HG03520 (cell line): Measurements from ENCODE around the gene OGN.
"Not testable (repeated sequence)": the region's sequence is repeated elsewhere in the genome, so short reads cannot be mapped to it uniquely, and the experiment has no call there.

Source experiments
- ATAC-seq: cut with Tn5 transposase; IDR thresholded peaks from one replicate; pipeline ENCODE4 v1.9.1; 2021; ENCODE audit warnings: mild to moderate bottlenecking, moderate library complexity; ENCODE audit not compliant: unreplicated experiment

OGN gene, protein sequence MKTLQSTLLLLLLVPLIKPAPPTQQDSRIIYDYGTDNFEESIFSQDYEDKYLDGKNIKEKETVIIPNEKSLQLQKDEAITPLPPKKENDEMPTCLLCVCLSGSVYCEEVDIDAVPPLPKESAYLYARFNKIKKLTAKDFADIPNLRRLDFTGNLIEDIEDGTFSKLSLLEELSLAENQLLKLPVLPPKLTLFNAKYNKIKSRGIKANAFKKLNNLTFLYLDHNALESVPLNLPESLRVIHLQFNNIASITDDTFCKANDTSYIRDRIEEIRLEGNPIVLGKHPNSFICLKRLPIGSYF

DNA sequence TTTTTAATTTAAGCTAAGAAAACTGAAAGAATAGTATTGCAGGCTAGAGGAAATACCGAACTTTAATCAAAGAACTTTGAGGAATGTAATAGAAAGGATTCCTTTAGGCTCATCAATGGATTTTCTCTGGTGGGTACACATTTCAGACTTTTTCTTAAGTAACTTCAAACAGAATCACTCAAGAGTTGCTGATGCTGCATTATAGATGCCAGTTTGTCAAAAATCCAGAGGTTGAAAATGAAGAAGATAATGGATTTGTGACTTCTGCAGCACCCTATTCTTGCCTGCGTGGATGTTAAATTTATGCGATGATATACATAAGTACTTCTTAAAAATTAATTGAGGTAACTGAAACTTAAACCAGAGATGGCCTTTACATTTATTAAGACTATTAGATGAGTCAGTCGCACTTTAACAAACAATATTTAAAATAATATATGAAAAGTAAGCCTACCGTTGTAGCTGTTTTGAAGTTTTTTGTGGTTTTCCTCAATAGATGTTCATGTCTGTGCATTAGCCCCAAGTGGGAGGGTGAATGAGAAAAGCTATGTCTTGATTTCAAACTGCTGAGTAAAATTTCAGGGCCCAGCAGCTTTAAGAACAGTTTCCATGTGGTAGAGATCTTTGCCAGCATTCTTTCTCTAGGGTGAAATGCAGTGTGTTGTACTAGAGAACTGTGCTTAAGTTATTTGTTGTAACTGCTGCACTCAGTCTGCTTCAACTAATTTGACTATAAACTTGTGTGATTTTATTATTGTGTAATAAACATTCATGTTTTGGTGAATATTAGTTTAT lies at the start of gene OGN:
Gene OGN, minus strand, starts transcription at position 537 of the 795 bp plus-strand sequence. CDS start 1,171 bp downstream, outside the sequence.
- no peak for ATAC-seq

GRCh38 chr9:92446536-92446935 lies 42.2 kb upstream of the OGN start:
- ATAC-seq: no peak

DNA sequence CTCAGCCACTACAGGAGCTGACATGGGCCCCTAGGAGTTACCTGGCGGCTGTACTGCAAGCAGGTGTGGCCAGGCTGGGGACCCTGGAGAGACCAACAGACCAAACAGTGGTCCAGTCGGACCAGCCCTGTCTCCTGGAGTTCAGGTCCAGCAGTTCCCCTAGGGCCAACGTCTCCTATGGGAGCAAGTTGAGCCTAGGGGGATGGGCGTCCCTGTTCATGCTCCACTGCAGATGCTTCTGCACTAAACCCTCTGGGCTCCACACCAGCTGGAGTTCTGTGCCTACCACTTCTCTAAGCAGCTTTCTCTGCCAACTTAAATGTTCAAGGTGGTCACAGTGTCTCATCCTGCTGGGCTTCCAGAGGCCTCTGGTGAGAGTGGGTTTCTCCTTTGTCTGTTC lies 40.5 kb upstream of the OGN start:
- ATAC-seq: no peak

GRCh38 chr9:92440751-92441046 lies 36.3 kb upstream of the OGN start:
- ATAC-seq: no peak

GRCh38 chr9:92439921-92440750 lies 35.8 kb upstream of the OGN start:
- no peak for ATAC-seq

GRCh38 chr9:92438900-92439526 lies 34.6 kb upstream of the OGN start:
- ATAC-seq: no peak

- no peak for ATAC-seq
Measured at GRCh38 chr9:92435263-92435662, 30.9 kb upstream of the OGN start.

DNA sequence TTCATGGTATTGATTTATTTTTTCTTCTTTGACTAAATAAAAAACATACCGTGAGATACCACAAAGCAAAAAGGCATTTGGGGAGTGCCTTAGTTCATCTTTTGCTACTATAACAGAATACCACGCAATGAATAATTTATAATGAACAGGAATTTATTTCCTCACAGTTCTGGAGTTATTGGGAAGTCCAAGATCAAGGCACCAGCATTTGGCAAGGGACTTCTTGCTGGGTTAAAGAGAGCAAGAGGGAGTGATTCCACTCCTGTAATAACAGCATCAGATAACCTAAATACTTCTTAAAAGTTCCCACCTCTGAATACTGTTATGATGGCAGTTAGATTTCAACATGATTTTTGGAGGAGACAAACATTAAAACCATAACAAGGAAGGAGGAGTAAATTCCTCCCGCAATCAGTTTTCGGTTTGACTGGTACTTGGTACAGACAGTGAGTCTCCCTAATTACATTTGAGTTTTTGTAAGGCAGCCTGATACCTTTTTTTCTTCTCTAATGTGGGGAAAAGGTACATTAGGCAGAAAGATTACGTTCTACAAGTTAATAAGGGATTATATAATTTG lies 28.7 kb upstream of the OGN start:
- ATAC-seq: no peak

DNA sequence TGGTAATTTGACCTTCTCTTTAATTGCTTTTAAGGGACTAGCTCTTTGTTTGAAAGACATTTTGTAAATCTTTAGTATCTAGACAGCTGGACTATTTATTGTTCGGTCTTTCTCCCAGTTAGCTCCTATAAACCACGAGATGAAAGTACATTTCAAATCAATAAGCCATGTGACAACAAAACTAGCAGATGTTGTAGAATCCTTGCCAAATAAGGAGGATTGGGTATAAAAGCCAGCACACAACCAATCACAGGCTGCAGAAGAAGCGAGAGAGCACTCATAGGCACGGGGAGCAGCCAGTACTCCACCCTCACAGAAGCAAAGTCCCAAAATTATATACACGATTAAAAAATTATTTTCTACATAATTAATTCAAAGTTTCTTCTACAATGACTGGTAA lies 28.0 kb upstream of the OGN start:
- ATAC-seq: no peak

GRCh38 chr9:92429836-92430235 lies 25.5 kb upstream of the OGN start:
- no peak for ATAC-seq

- no peak for ATAC-seq
Measured at GRCh38 chr9:92426501-92427145, 22.2 kb upstream of the OGN start.

DNA sequence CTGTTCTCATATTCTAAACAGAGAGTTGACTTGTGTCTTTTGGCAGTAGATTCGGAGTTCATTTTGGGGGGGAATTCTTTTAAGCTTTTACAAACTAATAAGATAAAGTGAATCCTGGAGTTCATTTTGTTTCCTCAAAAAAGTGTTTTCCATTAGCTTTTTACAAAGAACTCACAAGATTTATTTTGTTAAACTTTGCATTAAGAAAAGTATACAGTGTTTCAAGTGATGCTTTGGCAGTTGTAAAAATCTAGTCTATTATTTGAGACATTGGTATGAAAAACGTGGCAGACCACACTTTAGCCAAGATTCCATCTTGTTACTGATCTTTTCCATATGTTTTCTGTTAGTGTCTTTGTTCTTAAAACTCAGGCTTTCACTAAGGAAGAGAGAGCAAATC lies 21.1 kb upstream of the OGN start:
- no peak for ATAC-seq

GRCh38 chr9:92424340-92424739 lies 20.0 kb upstream of the OGN start, which contains the start of gene OMD:
Gene OMD (minus strand): TSS chr9:92424471. CDS start chr9:92417558, 6,913 bp downstream.
- ATAC-seq: no peak

GRCh38 chr9:92423612-92424011 lies 19.2 kb upstream of the OGN start:
- ATAC-seq: no peak

DNA sequence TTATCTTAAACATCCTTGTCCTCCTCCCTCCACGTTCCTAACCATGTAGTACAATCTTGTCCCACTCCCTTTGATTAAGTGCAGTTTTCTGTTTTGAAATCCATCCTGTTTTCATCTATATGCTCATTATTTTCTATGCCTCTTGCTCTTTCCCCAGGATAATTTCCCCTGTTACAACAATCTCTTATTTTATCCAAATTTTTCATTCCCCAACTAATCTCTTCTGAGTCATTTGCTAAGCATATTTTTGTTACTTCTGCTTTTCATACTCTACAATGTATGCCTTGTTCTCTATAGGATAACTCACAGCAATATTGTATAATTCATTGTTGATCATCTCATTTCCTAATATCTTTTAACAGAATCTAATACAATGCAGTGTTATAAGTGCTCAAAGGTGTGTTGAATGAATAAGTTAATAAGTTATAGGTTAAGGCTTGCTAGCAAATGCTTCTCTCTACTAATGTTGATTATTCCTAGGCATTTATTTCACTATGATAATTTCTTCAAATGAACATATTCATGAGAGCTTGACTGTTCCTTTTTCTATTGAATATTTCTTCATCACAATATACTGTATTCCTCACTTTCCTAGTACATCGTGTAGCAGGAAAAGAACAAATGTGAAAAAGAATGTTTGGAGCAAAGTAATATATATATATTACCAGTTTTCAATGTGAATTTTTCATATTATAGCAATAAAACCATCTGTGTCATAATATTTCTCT lies 18.4 kb upstream of the OGN start:
- ATAC-seq: no peak

DNA sequence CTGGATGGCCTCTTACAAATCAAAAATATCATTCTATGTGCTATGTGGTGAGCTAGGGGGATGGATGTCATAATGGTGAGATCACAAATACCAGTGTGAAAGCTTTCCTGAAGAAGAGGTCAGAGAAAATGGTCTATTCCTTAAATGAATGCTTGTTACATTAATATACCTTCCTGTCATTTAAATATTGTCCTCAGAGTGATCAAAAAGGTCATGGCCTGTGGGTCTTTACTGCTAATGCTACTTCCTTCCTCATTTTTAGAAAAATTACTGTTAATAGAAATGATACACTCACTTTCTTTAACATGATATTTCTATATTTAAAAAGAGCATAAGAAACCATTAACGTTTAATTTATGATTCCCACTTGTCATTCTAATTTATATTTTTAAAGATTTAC lies 10.2 kb upstream of the OGN start:
- no peak for ATAC-seq

- not testable (repeated sequence) for ATAC-seq
Measured at GRCh38 chr9:92411157-92411556, 6.8 kb upstream of the OGN start.

GRCh38 chr9:92408747-92409478 lies 4.5 kb upstream of the OGN start:
- ATAC-seq: no peak

GRCh38 chr9:92407818-92408217 lies 3.4 kb upstream of the OGN start:
- no peak for ATAC-seq
